ENCODE data around the gene PACRG.

PACRG gene

GRCh38 chr6:162817196-162817595, 89.4 kb downstream of the PACRG start:
- Histone ChIP-seq H3K4me3 (ENCODE audit: insufficient read length, low read depth) (no peak overlapping the region), H3K36me3 (ENCODE audit: insufficient read depth, insufficient read length, low read length) (no peaks in the 10 kb centered on the region), H3K9me3 (ENCODE audit: insufficient read depth, low read length) (no peaks in the 10 kb centered on the region), H3K4me1 (ENCODE audit: insufficient read depth, insufficient read length) (no peaks in the 10 kb centered on the region), H3K27me3 (ENCODE audit: insufficient read depth, insufficient read length) (no peaks in the 10 kb centered on the region), H3K9ac (ENCODE audit: insufficient read length, low read depth) (no peak overlapping the region)
- DNase-seq (ENCODE audit: low read depth, low spot score): no peak
- no peak for TF ChIP-seq SUZ12 (IDR thresholded peaks at IDR 0.05; ENCODE audit: extremely low read depth, insufficient read depth, insufficient read length)
- TF ChIP-seq ZNF274 (IDR thresholded peaks at IDR 0.05; ENCODE audit: low read depth, low read length): no peak
- TF ChIP-seq YY1 (IDR thresholded peaks at IDR 0.05; ENCODE audit: insufficient read depth, insufficient read length): no peak

GRCh38 chr6:162819284-162819683, 91.5 kb downstream of the PACRG start:
- Histone ChIP-seq H3K4me1 (ENCODE audit: insufficient read depth, insufficient read length) (no peaks in the 10 kb centered on the region), H3K9me3 (ENCODE audit: insufficient read depth, low read length) (no peaks in the 10 kb centered on the region), H3K4me3 (ENCODE audit: insufficient read length, low read depth) (no peak overlapping the region), H3K36me3 (ENCODE audit: insufficient read depth, insufficient read length, low read length) (no peaks in the 10 kb centered on the region), H3K27me3 (ENCODE audit: insufficient read depth, insufficient read length) (no peaks in the 10 kb centered on the region), H3K9ac (ENCODE audit: insufficient read length, low read depth) (no peak overlapping the region)
- TF ChIP-seq SUZ12 (IDR thresholded peaks at IDR 0.05; ENCODE audit: extremely low read depth, insufficient read depth, insufficient read length) (no peak), ZNF274 (IDR thresholded peaks at IDR 0.05; ENCODE audit: low read depth, low read length) (no peak), YY1 (IDR thresholded peaks at IDR 0.05; ENCODE audit: insufficient read depth, insufficient read length) (no peak)
- no peak for DNase-seq (ENCODE audit: low read depth, low spot score)

DNA sequence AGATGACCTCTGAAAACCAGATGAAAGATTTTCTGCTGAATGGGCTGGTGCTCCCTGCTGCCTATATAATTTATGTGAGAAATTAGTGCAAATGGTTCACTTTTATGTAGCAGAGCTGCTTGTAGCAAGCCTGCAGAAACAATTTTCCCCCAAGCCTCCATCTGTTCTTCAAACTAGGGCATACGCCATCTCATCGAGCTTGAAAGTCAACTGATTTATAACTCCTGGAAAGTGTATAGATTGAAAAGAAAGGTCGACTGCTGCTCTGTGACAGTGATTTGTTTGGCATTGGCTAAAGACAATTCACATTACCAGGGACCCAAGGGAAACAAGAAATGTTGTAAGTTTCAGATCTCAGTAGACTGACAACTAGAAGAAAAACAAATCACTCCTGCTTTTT, 93.3 kb downstream of the PACRG start:
- Histone ChIP-seq H3K4me3 (ENCODE audit: insufficient read length, low read depth) (no peak overlapping the region), H3K9ac (ENCODE audit: insufficient read length, low read depth) (no peak overlapping the region), H3K27me3 (ENCODE audit: insufficient read depth, insufficient read length) (no peaks in the 10 kb centered on the region), H3K9me3 (ENCODE audit: insufficient read depth, low read length) (no peaks in the 10 kb centered on the region), H3K36me3 (ENCODE audit: insufficient read depth, insufficient read length, low read length) (no peaks in the 10 kb centered on the region), H3K4me1 (ENCODE audit: insufficient read depth, insufficient read length) (no peaks in the 10 kb centered on the region)
- no peak for TF ChIP-seq YY1 (IDR thresholded peaks at IDR 0.05; ENCODE audit: insufficient read depth, insufficient read length)
- no peak for TF ChIP-seq ZNF274 (IDR thresholded peaks at IDR 0.05; ENCODE audit: low read depth, low read length)
- TF ChIP-seq SUZ12 (IDR thresholded peaks at IDR 0.05; ENCODE audit: extremely low read depth, insufficient read depth, insufficient read length): no peak
- no peak for DNase-seq (ENCODE audit: low read depth, low spot score)

GRCh38 chr6:162825597-162825996, 97.8 kb downstream of the PACRG start:
- H3K9ac ChIP-seq (ENCODE audit: insufficient read length, low read depth): no peak overlapping the region
- no peaks in the 10 kb centered on the region for H3K36me3 ChIP-seq (ENCODE audit: insufficient read depth, insufficient read length, low read length)
- no peak for DNase-seq (ENCODE audit: low read depth, low spot score)
- H3K27me3 ChIP-seq (ENCODE audit: insufficient read depth, insufficient read length): no peaks in the 10 kb centered on the region
- H3K4me3 ChIP-seq (ENCODE audit: insufficient read length, low read depth): no peak overlapping the region
- TF ChIP-seq ZNF274 (IDR thresholded peaks at IDR 0.05; ENCODE audit: low read depth, low read length) (no peak), SUZ12 (IDR thresholded peaks at IDR 0.05; ENCODE audit: extremely low read depth, insufficient read depth, insufficient read length) (no peak), YY1 (IDR thresholded peaks at IDR 0.05; ENCODE audit: insufficient read depth, insufficient read length) (no peak)
- H3K4me1 ChIP-seq (ENCODE audit: insufficient read depth, insufficient read length): no peaks in the 10 kb centered on the region
- H3K9me3 ChIP-seq (ENCODE audit: insufficient read depth, low read length): no peaks in the 10 kb centered on the region

DNA sequence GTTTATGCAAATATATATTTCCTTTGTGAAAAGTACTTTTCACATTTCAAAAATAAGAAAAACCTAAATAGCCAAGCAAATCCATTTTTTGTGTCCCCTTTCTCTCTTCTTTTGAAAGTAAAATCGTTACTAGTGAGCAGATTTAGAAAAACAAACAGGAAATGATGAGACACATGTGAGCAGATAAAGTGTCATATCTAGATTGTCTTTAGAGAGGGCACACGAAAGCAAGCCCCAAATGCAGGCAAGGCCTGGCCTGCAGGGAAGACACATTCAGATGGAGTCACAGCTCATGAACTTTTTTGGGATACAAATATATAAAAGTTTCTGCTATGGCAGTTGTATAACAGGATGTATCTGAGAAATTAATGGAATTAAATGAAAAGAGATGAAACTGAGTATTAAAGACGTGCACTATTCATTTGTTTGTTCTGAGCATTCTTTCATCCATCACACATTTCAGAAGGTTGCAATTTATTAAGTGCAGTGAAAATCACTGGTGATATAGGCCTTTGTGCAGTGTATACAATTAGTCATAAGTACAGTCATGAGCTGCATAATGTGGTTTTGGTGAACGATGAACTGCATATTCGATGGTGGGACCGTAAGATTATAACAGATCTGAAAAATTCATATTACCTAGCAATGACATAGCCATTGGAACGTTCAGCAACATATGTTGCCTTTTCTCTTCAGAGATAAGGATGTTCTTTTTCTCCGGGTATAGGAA, 101.4 kb downstream of the PACRG start:
- Histone ChIP-seq H3K9ac (ENCODE audit: insufficient read length, low read depth) (no peak overlapping the region), H3K4me1 (ENCODE audit: insufficient read depth, insufficient read length) (no peaks in the 10 kb centered on the region), H3K4me3 (ENCODE audit: insufficient read length, low read depth) (no peak overlapping the region), H3K36me3 (ENCODE audit: insufficient read depth, insufficient read length, low read length) (no peaks in the 10 kb centered on the region), H3K27me3 (ENCODE audit: insufficient read depth, insufficient read length) (no peaks in the 10 kb centered on the region), H3K9me3 (ENCODE audit: insufficient read depth, low read length) (no peaks in the 10 kb centered on the region)
- DNase-seq (ENCODE audit: low read depth, low spot score): no peak
- TF ChIP-seq YY1 (IDR thresholded peaks at IDR 0.05; ENCODE audit: insufficient read depth, insufficient read length): no peak
- no peak for TF ChIP-seq SUZ12 (IDR thresholded peaks at IDR 0.05; ENCODE audit: extremely low read depth, insufficient read depth, insufficient read length)
- no peak for TF ChIP-seq ZNF274 (IDR thresholded peaks at IDR 0.05; ENCODE audit: low read depth, low read length)

DNA sequence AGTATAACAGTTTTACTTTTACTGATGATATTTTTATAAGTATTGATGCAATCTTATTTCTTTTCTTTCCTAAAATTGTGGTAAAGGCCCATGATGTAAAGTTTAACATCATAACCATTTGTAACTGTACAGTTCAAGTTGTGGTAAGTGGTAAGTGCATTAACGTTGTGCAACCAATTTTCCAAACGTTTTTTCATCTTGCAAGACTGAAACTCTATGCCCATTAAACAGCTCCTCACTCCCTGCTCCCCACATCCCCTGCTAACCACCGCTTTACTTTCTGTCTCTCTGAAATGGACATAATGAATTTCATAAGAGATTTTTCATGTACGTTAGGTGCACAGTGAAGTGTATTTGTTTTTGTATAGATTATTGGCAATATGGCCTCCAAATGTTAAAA, 106.0 kb downstream of the PACRG start:
- H3K4me3 ChIP-seq (ENCODE audit: insufficient read length, low read depth): no peak overlapping the region
- TF ChIP-seq SUZ12 (IDR thresholded peaks at IDR 0.05; ENCODE audit: extremely low read depth, insufficient read depth, insufficient read length) (no peak), YY1 (IDR thresholded peaks at IDR 0.05; ENCODE audit: insufficient read depth, insufficient read length) (no peak), ZNF274 (IDR thresholded peaks at IDR 0.05; ENCODE audit: low read depth, low read length) (no peak)
- H3K9me3 ChIP-seq (ENCODE audit: insufficient read depth, low read length): no peaks in the 10 kb centered on the region
- H3K9ac ChIP-seq (ENCODE audit: insufficient read length, low read depth): no peak overlapping the region
- no peaks in the 10 kb centered on the region for H3K27me3 ChIP-seq (ENCODE audit: insufficient read depth, insufficient read length)
- H3K36me3 ChIP-seq (ENCODE audit: insufficient read depth, insufficient read length, low read length): no peaks in the 10 kb centered on the region
- no peaks in the 10 kb centered on the region for H3K4me1 ChIP-seq (ENCODE audit: insufficient read depth, insufficient read length)
- DNase-seq (ENCODE audit: low read depth, low spot score): no peak

DNA sequence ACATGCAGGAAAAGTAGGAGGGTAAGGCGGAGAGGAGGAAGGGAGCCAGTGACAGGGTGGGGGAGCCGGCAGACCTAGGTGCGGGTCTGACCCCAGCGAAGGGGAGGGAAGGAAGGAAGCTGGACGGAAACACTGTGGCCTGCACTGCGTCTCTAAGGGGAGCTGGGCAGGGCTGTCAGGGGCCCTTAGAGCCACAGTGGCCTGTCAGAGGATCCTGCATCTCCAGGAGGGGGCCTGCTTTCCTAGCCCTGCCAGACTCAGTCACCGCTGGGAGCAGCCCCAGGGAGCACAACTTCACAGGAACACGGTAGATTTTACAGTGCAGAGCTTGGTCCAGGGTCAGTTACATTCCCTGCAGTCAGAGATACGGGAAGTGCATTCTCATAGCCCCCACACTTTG, 118.2 kb downstream of the PACRG start:
- Histone ChIP-seq H3K4me3 (ENCODE audit: insufficient read length, low read depth) (no peak overlapping the region), H3K36me3 (ENCODE audit: insufficient read depth, insufficient read length, low read length) (no peaks in the 10 kb centered on the region), H3K9me3 (ENCODE audit: insufficient read depth, low read length) (peaks cover 5% of the 10 kb centered on the region; the same call in 1 of the 2 replicates), H3K9ac (ENCODE audit: insufficient read length, low read depth) (no peak overlapping the region), H3K27me3 (ENCODE audit: insufficient read depth, insufficient read length) (no peaks in the 10 kb centered on the region), H3K4me1 (ENCODE audit: insufficient read depth, insufficient read length) (peaks cover 2% of the 10 kb centered on the region)
- TF ChIP-seq ZNF274 (IDR thresholded peaks at IDR 0.05; ENCODE audit: low read depth, low read length) (no peak), SUZ12 (IDR thresholded peaks at IDR 0.05; ENCODE audit: extremely low read depth, insufficient read depth, insufficient read length) (no peak), YY1 (IDR thresholded peaks at IDR 0.05; ENCODE audit: insufficient read depth, insufficient read length) (no peak)
- no peak for DNase-seq (ENCODE audit: low read depth, low spot score)

Data from NT2/D1 (cell line).